Measurements from ENCODE around the gene MRTFA.
A peak's percentile ranks its signal among the peaks of the same experiment; 100 is the strongest.

Gene MRTFA

DNA sequence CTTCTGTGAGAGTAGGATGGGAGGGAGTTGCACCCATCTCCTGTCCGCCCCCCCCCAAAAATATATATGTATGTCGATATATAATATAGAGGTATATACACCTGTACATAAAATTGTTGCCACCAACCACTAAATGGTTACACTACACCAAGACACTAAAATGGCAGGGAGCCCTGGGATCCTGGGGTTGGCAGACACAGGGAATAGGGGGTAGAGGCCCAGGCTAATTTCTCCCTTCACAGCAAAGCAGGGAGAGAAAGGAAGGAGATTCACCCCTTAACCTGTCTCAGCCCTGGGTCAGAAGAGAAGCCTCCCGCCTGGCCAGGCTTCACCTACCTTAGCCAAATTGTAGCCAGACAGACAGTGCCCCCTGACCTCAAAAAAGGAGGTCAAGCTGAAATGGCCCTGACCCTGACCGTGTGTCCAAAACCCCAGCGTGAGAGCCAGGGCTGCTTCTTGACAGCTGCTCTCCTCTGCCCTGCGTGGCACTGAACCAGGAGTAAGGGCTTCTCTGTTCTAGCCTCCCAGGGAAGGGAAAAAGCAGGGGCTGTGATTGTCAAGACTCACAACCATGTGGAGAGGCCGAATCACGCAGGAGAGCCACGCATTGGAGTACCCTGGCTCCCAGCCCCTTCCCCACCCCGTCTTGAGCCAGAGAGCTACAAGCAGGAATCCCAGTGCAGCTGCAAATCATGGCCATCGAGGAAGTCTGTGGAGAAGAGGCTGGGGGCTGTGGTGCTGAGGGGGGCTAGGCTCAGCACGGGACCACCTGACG, 225.6 kb downstream of the MRTFA start:
- no peak for DNase-seq (ENCODE audit: low read depth in 2 of 2)

DNA sequence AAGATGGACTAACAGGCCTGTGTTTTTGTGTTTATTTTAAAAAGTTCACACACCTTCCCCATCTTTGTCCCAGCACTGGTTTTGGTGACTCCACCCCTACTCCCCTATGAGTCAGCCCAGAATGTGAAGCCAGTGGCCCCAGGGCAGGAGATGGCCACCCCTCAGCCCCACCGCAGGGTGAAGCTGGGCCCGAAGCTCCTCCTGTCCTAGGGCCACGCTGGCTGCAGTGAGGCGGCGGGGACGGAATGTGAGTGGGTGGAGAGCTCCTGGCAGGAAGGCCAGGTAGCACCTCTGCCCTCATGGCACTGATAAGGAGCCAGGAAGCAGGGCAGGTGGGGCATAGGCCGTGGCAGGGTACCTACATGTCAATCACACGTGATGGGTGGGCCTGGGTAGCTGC, 226.2 kb downstream of the MRTFA start:
- no peak for DNase-seq (ENCODE audit: low read depth in 2 of 2)

DNA sequence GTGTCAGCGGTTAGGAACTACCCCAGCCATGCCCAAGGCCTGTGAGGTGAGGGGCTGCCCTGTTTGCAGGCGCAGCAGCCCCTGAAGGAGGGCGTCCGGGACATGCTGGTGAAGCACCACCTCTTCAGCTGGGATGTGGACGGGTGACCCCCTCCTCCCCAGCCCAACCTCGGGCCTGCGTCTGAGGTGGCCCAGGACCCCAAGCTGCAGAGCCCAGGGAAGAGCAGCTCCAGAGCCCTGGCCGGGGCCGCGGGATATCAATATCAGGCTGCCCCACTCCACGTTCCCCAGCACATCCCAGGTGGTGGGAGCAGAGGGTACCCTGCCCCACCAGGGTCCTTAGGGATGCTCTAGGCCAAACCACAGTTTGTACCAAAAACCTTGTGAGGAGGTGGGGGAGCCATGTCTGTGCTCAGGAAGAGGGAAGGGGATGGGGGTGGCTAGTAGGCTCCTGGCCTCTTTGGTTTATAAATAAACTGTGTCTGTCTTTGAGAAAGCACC, 226.9 kb downstream of the MRTFA start:
- no peak for DNase-seq (ENCODE audit: low read depth in 2 of 2)

DNA sequence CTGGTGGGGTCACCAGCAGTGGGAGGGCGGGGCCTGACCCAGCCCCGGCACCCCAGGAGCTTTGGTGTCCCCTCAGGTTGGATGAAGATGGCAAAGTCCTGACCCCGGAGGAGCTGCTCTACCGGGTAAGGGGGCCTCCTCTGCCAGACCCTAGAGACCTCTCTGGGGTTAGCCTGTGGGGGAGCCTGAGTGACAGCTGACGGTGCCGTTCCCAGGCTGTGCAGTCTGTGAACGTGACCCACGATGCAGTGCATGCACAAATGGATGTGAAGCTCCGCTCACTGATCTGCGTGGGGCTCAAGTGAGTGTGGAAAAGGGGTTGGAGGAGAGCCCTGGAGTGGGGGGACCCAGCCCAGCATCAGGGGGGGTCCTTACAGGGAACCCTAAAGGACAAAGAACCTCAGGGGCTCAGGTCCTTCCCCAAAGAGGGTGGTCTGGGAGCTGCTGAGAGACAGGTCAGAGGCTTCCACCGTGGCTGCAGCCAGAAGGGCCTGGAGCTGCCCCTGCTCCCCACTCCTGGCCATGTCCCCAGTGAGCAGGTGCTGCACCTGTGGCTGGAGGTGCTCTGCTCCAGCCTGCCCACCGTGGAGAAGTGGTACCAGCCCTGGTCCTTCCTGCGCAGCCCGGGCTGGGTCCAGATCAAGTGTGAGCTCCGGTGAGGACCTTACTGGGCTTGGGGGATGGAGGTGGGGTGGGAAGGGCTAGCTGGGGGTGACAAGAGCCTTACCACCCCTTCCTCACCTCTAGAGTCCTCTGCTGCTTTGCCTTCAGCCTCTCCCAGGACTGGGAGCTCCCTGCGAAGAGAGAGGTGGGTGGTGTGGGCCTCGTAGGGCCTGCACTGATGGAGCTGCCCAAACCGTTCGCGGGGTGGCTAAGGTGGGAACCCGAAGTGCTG, 227.6 kb downstream of the MRTFA start:
- no peak for DNase-seq (ENCODE audit: low read depth in 2 of 2)

DNA sequence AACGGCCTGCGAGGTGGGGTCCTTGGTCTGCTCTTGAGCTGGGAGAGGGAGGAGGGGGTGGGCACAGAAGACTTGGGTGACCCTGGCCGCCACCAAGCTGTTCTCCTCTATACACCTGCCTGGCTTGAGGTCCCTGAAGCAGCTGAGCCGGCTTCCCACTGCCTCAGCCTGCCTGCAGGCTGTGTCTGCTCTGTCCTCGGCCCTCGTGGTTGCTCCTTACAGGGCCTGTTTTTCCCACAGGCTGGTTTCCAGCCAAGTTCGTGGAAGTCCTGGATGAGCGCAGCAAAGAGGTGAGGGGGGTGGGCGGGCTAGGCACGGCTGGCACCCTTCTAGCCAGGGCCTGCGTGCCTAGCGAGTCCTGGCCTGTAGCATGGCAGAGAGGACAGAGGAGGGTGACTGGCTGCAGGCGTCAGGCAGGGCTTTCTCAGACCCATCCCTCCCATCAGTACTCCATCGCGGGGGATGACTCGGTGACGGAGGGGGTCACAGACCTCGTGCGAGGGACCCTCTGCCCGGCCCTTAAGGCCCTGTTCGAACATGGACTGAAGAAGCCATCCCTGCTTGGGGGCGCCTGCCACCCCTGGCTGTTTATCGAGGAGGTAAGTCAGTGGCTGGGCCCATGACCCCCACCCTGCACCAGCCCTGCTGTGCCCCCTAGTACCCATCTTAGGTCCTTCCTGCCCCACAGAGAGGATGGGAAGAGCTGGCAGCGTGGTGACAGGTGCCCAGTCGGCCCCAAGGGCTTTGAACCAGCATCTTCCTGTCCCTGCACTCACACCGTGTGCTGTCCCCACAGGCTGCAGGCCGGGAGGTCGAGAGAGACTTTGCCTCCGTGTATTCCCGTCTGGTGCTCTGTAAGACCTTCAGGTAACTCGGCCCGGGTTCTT, 228.4 kb downstream of the MRTFA start:
- DNase-seq (ENCODE audit: low read depth in 2 of 2) = no peak

DNA sequence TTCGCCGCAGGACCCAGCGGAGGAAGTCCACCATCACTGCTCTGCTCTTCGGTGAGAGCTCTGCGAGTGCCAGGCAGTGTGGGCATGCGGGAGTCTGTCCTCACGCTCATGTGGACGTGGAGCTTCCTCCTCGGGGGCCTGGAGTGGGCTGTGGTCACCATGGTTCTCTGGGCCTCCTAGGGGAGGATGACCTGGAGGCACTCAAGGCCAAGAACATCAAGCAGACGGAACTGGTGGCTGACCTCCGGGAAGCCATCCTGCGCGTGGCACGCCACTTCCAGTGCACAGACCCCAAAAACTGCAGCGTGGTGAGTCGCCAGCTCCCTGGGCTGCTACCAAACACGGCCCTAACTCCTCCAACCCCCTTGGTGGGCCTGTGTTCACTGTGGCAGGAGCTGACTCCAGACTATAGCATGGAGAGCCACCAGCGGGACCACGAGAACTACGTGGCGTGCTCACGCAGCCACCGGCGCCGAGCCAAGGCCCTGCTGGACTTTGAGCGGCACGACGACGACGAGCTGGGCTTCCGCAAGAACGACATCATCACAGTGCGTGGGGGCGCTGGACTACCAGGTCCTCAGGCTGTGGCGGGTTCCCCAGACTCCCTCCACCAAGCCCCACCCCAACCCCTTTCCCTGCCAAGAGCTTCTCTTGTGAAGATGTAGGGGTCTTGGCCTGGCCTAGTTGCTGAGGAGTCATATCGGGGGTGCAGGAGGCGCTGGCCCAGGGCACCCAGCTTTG, 229.3 kb downstream of the MRTFA start:
- no peak for DNase-seq (ENCODE audit: low read depth in 2 of 2)

DNA sequence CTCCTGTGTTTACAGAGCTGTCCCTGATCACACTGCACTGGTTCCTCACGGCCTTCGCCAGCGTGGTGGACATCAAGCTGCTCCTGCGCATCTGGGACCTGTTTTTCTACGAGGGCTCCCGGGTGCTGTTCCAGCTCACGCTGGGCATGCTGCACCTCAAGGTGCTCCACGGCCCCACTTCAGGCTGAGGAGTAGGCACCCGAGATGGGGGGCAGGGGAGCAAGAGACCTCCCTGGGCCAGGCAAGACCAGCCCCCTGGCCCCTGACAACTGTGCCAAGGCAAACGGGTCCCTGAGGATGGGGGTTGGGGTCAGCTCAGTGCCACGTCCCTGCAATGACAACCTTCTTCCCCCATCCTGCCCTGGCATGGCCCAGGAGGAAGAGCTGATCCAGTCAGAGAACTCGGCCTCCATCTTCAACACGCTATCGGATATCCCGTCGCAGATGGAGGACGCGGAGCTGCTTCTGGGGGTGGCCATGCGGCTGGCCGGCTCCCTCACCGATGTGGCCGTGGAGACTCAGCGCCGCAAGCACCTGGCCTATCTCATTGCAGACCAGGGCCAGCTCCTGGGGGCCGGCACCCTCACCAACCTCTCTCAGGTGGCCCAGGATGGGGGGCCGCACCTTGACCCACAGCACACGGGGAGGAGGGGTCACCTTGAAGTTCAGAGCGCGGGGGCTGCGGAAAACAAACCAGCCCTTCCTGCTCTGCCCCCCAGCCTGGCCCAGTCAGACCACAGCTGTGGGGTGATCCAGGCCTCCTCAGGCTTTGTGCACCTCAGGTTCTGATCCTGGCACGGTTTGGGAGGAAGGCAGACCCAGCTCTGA, 230.2 kb downstream of the MRTFA start:
- no peak for DNase-seq (ENCODE audit: low read depth in 2 of 2)

DNA sequence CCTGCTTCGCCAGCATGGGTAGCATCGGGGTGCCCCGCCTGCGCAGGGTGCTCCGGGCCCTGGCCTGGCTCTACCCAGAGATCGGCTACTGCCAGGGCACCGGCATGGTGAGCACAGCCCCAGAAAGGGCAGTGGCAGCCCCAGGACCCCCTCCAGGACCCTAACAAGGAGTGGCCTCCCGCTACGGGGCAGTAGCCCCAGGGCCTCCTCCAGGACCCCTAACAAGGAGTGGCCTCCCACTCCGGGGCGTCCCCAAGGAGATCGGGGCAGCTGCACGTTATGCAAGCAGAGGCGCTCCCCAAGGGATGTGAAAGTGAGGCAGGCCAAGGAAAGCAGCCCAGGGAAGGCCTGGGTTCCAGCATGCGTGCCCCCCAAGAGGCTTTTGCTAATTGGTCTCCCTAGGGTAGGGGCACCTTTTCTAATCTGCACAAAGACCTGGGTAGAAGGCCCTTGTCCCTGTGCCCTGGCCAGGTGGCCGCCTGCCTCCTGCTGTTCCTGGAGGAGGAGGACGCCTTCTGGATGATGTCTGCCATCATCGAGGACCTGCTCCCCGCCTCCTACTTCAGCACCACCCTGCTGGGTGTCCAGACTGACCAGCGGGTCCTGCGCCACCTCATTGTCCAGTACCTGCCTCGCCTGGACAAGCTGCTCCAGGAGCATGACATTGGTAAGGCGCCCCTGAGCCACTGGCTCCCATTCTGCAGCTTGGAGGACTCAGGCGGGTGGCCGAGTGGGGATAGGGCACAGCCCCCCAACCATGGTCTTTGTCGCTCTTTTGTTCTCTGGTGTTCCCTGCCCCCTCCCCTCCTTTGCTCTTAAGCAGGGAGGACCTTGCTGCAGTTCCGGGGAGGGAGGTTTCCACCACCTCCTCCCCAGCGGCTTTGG, 231.1 kb downstream of the MRTFA start:
- DNase-seq (ENCODE audit: low read depth in 2 of 2) = no peak

DNA sequence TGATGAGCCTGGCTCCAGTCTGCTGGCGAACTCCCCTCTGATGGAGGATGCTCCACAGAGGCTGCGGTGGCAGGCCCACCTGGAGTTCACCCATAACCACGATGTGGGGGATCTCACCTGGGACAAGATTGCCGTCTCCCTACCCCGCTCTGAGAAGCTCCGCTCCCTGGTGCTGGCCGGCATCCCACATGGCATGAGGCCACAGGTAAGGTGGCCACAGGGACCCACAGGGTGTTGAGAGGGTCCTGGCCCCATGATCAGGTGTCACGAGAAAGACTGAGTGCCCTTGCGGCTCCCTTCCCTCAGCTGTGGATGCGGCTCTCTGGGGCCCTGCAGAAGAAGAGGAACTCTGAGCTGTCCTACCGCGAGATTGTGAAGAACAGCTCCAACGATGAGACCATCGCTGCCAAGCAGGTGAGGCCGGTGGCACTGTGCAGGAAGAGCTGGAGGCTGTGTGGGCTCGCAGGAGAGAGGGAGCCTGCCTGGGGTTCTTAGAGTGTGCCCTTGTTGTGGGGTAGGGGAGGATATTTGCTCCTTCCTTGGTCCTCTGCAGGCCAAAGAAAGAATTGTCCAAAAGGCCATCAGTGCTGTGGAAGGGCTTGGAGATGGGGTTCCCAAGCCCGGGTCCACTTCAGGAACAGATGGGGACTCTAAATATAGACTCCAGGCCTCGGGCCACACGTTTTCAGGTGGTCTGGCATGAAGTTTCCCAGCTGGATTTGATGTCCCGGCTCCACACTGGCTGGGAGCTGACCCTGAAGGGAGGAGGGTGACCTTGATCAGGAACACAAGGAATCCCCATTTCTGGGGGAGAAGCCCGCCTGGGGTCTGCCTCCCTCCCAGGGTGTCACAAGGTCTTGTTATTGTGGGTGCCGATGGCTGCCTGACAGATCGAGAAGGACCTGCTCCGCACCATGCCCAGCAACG, 232.0 kb downstream of the MRTFA start:
- no peak for DNase-seq (ENCODE audit: low read depth in 2 of 2)

DNA sequence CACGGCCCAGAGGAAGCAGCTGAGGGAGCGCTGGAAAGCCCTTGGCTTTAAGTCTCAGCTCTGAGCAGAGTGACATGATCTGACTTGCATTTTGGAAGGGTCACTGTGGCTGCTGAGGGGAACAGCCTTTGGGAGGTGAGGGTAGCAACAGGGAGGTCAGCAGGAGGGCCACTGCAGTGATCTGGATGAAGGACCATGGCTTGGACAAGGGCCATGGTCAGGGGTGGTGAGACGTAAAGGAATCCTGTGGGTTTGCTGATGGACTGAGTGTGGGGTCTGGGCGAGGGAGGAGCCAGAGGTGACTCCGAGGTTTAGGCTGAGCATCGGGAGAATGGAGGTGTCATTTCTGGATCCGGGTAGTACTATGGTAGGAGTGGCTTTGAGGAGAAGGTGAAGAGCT, 232.9 kb downstream of the MRTFA start:
- no peak for DNase-seq (ENCODE audit: low read depth in 2 of 2)

DNA sequence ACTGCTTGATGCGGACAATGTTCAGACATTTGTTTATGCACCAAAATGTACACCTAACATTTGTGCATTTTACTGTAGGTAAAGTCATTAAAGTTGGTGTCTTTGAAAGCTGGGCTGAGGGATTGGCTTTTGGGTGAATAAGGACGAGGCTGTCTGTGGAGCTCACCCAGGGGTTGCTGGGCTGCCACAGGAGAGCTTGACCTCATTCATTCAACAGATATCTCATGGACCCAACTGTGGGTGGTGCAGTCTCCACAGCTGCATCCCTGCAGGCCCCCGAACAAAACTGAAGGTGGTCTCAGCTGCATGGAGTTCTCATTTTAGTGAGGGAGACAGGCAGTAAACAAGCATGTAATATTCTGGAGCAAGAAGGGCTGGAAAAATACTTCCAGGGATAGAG, 233.4 kb downstream of the MRTFA start:
- DNase-seq (ENCODE audit: low read depth in 2 of 2) = no peak

DNA sequence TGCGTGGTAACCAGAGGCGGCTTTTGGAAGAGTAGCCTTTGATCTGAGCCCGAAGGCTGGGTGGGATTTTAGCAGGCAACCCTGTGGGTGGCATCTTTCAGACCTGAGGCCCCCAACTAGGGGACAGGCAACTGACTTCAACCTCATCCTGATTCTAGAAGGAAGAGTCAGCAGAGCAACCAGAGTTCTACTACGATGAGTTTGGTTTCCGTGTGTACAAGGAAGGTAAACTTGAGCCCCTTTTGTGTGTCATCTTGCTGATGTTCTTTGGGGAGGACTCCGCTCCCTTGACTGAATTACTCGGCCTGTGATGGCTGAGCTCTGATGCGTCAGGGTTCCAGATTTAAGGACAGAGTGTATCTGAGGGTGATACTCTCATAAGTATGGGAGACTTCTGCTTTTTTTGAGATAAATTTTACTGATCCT, 234.5 kb downstream of the MRTFA start:
- no peak for DNase-seq (ENCODE audit: low read depth in 2 of 2)

DNA sequence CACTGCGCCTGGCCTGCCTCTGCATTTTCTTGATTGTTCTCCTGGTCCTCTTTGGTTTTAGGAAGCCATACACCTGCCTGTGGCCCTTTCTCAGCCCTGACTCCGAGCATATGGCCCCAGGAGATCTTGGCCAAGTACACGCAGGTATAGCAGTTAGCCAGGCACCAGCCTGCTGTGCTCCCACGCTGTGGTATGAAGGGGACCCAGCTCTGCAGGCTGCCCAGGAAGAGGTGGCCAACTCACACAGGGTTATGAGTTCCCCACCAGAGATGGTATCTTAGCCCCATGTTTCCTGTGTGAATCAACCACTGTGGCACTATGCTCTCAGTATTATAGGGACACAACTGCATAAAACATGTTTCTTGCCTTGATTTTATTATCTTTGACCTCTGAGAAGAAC, 235.0 kb downstream of the MRTFA start:
- no peak for DNase-seq (ENCODE audit: low read depth in 2 of 2)

DNA sequence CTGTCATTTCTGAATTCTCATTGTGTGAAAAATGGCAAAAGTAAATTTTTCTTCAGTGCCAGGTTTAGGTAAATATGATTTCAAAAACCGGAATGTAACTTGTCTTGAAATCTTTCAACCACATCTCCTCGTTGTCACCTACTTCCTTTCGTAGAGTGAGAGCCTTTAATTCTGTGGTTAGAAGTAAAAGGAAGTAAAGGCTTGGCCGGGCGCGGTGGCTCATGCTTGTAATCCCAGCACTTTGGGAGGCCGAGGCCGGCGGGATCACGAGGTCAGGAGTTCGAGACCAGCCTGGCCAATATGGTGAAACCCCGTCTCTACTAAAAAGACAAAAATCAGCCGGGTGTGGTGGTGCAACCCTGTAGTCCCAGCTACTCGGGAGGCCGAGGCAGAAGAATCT, 236.4 kb downstream of the MRTFA start:
- DNase-seq (ENCODE audit: low read depth in 2 of 2) = no peak

DNA sequence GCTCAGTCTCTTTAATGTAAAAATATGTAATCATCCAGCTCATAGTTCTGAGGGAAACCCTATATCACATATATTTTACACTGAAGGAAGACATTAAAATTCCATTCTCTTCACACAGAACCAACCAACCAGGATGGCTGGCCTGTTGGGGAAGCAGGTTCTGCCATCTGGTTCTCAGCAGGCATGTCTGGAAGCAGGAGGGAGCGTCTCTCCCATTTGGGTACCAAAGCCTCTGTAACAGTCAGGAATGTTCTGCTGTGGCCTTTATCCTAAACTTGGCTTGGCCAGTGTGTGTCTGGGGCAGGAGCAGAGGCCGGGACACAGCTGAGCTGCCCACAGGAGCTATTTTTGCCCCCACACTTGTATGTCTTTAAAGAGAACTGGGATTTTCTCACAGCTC, 236.9 kb downstream of the MRTFA start:
- peak; percentile 32 to 40 for DNase-seq (ENCODE audit: low read depth in 2 of 2)

DNA sequence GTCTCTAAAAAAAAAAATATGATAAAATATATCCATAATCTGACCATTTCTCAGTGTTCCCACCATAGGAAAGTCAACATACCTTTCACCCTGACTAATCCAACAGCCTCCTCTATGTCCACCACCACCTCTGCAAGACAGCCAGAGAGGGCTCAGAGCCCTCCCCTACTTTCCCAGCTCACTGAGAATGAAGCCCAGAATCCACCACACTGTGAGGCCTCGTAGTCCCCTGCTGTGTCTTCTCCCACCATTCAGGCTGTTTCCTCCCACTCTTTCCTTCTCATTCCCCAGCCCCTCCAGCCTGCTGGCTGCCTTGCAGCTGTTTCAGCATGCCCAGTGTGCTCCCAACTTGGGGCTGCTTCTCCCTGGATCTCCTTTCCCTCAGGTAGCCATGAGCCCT, 239.1 kb downstream of the MRTFA start:
- no peak for DNase-seq (ENCODE audit: low read depth in 2 of 2)

DNA sequence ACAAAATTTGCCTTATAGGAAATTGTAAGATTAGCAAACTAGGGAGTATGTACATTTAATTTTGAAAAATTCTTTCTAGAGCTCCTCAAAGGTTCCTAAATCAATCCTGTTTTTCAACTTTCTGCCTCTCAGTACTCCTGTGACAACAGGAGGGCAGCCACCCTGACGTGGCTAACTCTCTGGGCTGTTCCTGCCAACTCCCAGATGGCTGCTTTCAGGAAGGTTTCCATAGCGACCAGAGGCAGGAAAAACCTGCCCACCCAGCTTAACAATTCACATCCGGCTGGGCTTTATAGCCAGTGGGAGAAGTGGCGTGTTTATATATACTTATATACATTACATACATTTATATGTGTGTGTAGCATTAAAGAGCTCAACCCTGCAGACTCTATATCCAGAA, 239.6 kb downstream of the MRTFA start:
- peak in 1 of 2 experiments; percentile 19 for DNase-seq (ENCODE audit: low read depth in 2 of 2)

DNA sequence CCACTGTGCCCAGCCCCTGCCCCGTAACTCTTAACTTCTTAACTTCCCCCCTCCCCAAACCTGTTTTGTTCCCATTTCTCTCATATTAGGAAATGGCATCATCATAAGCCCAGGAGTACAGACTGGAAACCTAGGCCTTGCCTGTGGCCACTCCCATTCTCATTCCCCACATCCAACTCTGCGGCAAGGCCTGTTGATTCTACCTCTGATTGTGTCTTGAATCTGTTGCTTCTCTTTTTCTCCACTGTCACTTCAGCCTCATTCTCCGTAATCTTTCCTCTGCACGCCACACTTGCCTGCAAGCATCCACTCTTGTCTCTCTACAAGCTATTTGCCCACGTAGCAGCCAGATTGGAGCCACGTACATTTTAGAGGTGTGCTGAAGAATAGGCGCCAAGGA, 240.9 kb downstream of the MRTFA start:
- no peak for DNase-seq (ENCODE audit: low read depth in 2 of 2)
